CD4-positive, CD25-positive, alpha-beta regulatory T cell (primary cell): ENCODE measurements around the gene PLEKHF1. TPM values are rescaled to one million over a fixed set of nuclear protein-coding genes. Genes with fewer than 3 reads are reported as not detected.

Source experiments
- ATAC-seq, 2 donors: fragments of 150-1000 bp; cut with Tn5 transposase; one replicate each; pipeline ENCODE4 v1.10.0; 2021; ENCODE audit warnings: low read depth in 2 of 2, moderate number of reproducible peaks in 2 of 2, moderate library complexity in 1 of 2
- DNase-seq, 3 donors: peaks; one replicate each; pipeline versions ENCODE4 v3.0.0 to v3.0.0-alpha.2; 2012 to 2022; ENCODE audit warnings: mixed read lengths in 1 of 3
- H3K27ac ChIP-seq: one replicate; pipeline ENCODE4 v1.7.0; 2013; ENCODE audit warnings: mild to moderate bottlenecking, low read length; ENCODE audit not compliant: insufficient read depth, poor library complexity, severe bottlenecking
- H3K27me3 ChIP-seq: one replicate; pipeline ENCODE4 v1.7.0; 2013; ENCODE audit warnings: low read length; ENCODE audit not compliant: control insufficient read depth, insufficient read depth
- H3K36me3 ChIP-seq: one replicate; pipeline ENCODE4 v1.7.0; 2013; ENCODE audit warnings: mild to moderate bottlenecking, low read length, moderate library complexity; ENCODE audit not compliant: control insufficient read depth, insufficient read depth
- H3K4me1 ChIP-seq: 2 replicates; pipeline ENCODE4 v1.7.0; 2013; ENCODE audit warnings: mild to moderate bottlenecking, low read length; ENCODE audit not compliant: insufficient read depth, control insufficient read depth, poor library complexity, severe bottlenecking
- H3K4me3 ChIP-seq: one replicate; pipeline ENCODE4 v1.7.0; 2013; ENCODE audit warnings: low read depth, mild to moderate bottlenecking, low read length, moderate library complexity
- H3K9me3 ChIP-seq, 2 experiments: 1 replicate in 1 of 2; 2 replicates in 1 of 2; pipeline ENCODE4 v1.7.0; 2013; ENCODE audit warnings: low read length in 2 of 2, mild to moderate bottlenecking in 1 of 2, moderate library complexity in 1 of 2; ENCODE audit not compliant: control insufficient read depth in 2 of 2
- H3K27ac Mint-ChIP-seq, 3 donors: one replicate each; pipeline ENCODE4 v1.8.0; 2020 to 2022; ENCODE audit warnings: mild to moderate bottlenecking in 3 of 3, mixed read lengths in 3 of 3, moderate library complexity in 2 of 3
- H3K27me3 Mint-ChIP-seq: one replicate; pipeline ENCODE4 v1.8.0; 2022; ENCODE audit warnings: mild to moderate bottlenecking, mixed read lengths
- H3K36me3 Mint-ChIP-seq: one replicate; pipeline ENCODE4 v1.8.0; 2020; ENCODE audit warnings: mixed read lengths
- H3K4me1 Mint-ChIP-seq, 4 donors: one replicate each; pipeline ENCODE4 v1.8.0; 2020 to 2022; ENCODE audit warnings: mixed read lengths in 4 of 4, mild to moderate bottlenecking in 1 of 4
- H3K4me3 Mint-ChIP-seq, 4 donors: one replicate each; pipeline ENCODE4 v1.8.0; 2020 to 2022; ENCODE audit warnings: mild to moderate bottlenecking in 4 of 4, mixed read lengths in 4 of 4, moderate library complexity in 3 of 4
- H3K9me3 Mint-ChIP-seq, 7 donors: one replicate each; pipeline ENCODE4 v1.8.0; 2020 to 2022; ENCODE audit warnings: mixed read lengths in 7 of 7, mild to moderate bottlenecking in 3 of 7, moderate library complexity in 2 of 7
- polyA plus RNA-seq, 4 donors: library from polyadenylated mRNA; unstranded; fragments of 300-500 nt; fragmentation: Illumina TruSeq; gene quantifications; one replicate each; pipeline ENCODE4 v1.2.3, GENCODE V29; 2021
- total RNA-seq: library from RNA; stranded (reverse); gene quantifications from one replicate; pipeline ENCODE4 v1.2.3, GENCODE V29; 2022

The PLEKHF1 gene
- total and polyA plus RNA-seq, 5 donors from 2014 or later: 21.0 to 49.3 (median 35.1) TPM

DNA sequence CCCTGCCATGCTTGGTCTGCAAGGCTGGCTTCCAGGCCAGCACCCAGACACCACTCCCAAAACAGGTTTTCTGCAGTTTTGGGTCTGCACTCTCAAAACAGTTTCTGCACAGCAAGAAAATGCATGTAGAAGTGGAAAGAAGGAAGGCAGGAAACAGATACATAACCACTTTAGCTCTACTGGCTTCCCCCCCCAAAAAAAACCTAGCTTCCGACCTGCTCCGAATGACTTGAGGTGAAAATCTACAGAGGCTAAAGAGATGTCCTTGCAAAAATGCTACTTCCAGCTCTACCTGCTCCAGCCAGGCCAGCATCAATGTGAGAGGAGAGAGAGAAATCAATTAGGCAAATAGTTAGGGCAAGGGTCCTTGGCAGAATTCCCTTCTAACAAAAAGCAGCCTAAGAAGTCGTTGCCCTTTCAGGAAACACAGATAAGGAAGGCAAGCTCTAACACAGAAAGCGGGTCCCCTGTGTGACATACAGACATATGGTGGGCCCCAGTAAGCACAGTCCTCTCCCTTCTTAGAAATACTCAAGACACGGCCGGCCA, 46.4 kb downstream of the PLEKHF1 start:
- Mint-ChIP-seq H3K27ac (peak overlapping the region; percentile 38 to 89 (median 66)), H3K4me3 (peak overlapping the region; percentile 69 to 94 (median 90)), H3K36me3 (peaks cover 8% of the 10 kb centered on the region), H3K4me1 (peaks cover 22 to 74% (median 59%) of the 10 kb centered on the region in 4 donors), H3K27me3 (peaks cover 5% of the 10 kb centered on the region), H3K9me3 (no peaks in the 10 kb centered on the region)
- DNase-seq: peak in 2 of 3 donors; percentile 34 to 68
- Histone ChIP-seq H3K9me3 (no peaks in the 10 kb centered on the region), H3K4me3 (peak overlapping the region; percentile 58), H3K27me3 (no peaks in the 10 kb centered on the region), H3K36me3 (peaks cover 23% of the 10 kb centered on the region), H3K27ac (peak overlapping the region; percentile 92), H3K4me1 (peaks cover 67% of the 10 kb centered on the region)
- ATAC-seq: no peak

- Histone ChIP-seq H3K4me1 (peaks cover 73% of the 10 kb centered on the region), H3K27ac (peak overlapping the region; percentile 92), H3K36me3 (peaks cover 10% of the 10 kb centered on the region), H3K4me3 (peak overlapping the region; percentile 79), H3K9me3 (no peaks in the 10 kb centered on the region), H3K27me3 (no peaks in the 10 kb centered on the region)
- peak overlapping the region; percentile 89 to 97 (median 90) for H3K27ac Mint-ChIP-seq
- DNase-seq (peak in 2 of 3 donors; percentile 14 to 59), ATAC-seq (no peak)
- H3K36me3 Mint-ChIP-seq: peaks cover 7% of the 10 kb centered on the region
- H3K4me1 Mint-ChIP-seq: peaks cover 23 to 74% (median 58%) of the 10 kb centered on the region in 4 donors
- peaks cover 6% of the 10 kb centered on the region for H3K27me3 Mint-ChIP-seq
- no peaks in the 10 kb centered on the region for H3K9me3 Mint-ChIP-seq
- H3K4me3 Mint-ChIP-seq: peak overlapping the region; percentile 91 to 96 (median 93)
Observed at GRCh38 chr19:29712744-29713516, 47.7 kb downstream of the PLEKHF1 start.

GRCh38 chr19:29714371-29714952, 49.2 kb downstream of the PLEKHF1 start:
- Mint-ChIP-seq H3K27me3 (peaks cover 6% of the 10 kb centered on the region), H3K27ac (peak overlapping the region; percentile 89 to 97 (median 90)), H3K36me3 (peaks cover 7% of the 10 kb centered on the region), H3K4me3 (peak overlapping the region; percentile 91 to 96 (median 93)), H3K4me1 (peaks cover 17 to 65% (median 51%) of the 10 kb centered on the region in 4 donors), H3K9me3 (no peaks in the 10 kb centered on the region)
- peak; percentile 46 to 91 (median 79) for DNase-seq
- Histone ChIP-seq H3K36me3 (peaks cover 3% of the 10 kb centered on the region), H3K4me1 (peaks cover 70% of the 10 kb centered on the region), H3K4me3 (peak overlapping the region; percentile 79), H3K27ac (peak overlapping the region; percentile 92), H3K27me3 (no peaks in the 10 kb centered on the region), H3K9me3 (no peaks in the 10 kb centered on the region)
- ATAC-seq: peak; percentile 44 to 56

- Histone ChIP-seq H3K9me3 (no peaks in the 10 kb centered on the region), H3K4me3 (peak within 1 kb of the TSS; percentile 79), H3K4me1 (peaks cover 64% of the 10 kb centered on the region), H3K36me3 (no peaks in the 10 kb centered on the region), H3K27me3 (no peaks in the 10 kb centered on the region), H3K27ac (peak within 1 kb of the TSS; percentile 92)
- Mint-ChIP-seq H3K9me3 (no peaks in the 10 kb centered on the region), H3K36me3 (peaks cover 6% of the 10 kb centered on the region), H3K27me3 (peaks cover 6% of the 10 kb centered on the region), H3K4me3 (peak within 1 kb of the TSS; percentile 94 to 98 (median 95)), H3K27ac (peak within 1 kb of the TSS; percentile 96 to 99 (median 96)), H3K4me1 (peaks cover 17 to 59% (median 48%) of the 10 kb centered on the region in 4 donors)
- DNase-seq (peak; percentile 50 to 71 (median 51)), ATAC-seq (peak; percentile 55 to 57)
Observed at GRCh38 chr19:29714953-29715700, 49.9 kb downstream of the PLEKHF1 start, which contains the start of gene C19orf12. C19orf12 (minus strand) TSS chr19:29715261; CDS start chr19:29708413, 6,848 bp downstream.

GRCh38 chr19:29715701-29716581, 50.7 kb downstream of the PLEKHF1 start:
- ATAC-seq: peak in 1 of 2 donors; percentile 2
- Histone ChIP-seq H3K27ac (peak overlapping the region; percentile 92), H3K36me3 (no peaks in the 10 kb centered on the region), H3K9me3 (no peaks in the 10 kb centered on the region), H3K4me3 (peak overlapping the region; percentile 60), H3K4me1 (peaks cover 57% of the 10 kb centered on the region), H3K27me3 (peaks cover 2% of the 10 kb centered on the region)
- peaks cover 4% of the 10 kb centered on the region for H3K36me3 Mint-ChIP-seq
- H3K4me1 Mint-ChIP-seq: peaks cover 17 to 52% (median 40%) of the 10 kb centered on the region in 4 donors
- H3K27me3 Mint-ChIP-seq: peaks cover 6% of the 10 kb centered on the region
- peak overlapping the region; percentile 96 to 99 (median 96) for H3K27ac Mint-ChIP-seq
- H3K9me3 Mint-ChIP-seq: no peaks in the 10 kb centered on the region
- H3K4me3 Mint-ChIP-seq: peak overlapping the region; percentile 92 to 98 (median 93)
- DNase-seq: peak in 2 of 3 donors; percentile 9 to 35

DNA sequence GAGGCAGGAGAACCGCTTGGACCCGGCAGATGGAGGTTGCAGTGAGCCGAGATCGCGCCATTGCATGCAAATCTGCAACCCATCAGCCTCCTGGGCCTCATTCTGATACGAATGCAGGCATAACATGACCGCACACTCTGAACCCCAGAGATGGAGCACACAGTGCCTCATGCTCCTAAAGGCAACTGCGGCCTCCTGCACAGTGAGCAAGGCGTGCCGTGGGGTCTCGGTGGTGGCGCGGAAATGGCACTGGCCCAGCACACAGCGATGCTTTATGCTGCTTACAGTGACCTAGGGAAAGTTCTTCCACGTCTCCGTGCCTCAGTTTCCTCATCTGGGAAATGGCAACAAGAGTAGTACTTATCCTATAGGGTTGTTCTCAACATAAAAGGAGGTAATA, 51.8 kb downstream of the PLEKHF1 start:
- Histone ChIP-seq H3K4me3 (no peak overlapping the region), H3K27me3 (peaks cover 2% of the 10 kb centered on the region), H3K36me3 (no peaks in the 10 kb centered on the region), H3K4me1 (peaks cover 46% of the 10 kb centered on the region), H3K9me3 (no peaks in the 10 kb centered on the region), H3K27ac (no peak overlapping the region)
- H3K4me3 Mint-ChIP-seq: peak overlapping the region in 1 of 4 donors; percentile 92
- peak overlapping the region in 2 of 3 donors; percentile 96 for H3K27ac Mint-ChIP-seq
- ATAC-seq (no peak), DNase-seq (no peak)
- no peaks in the 10 kb centered on the region for H3K9me3 Mint-ChIP-seq
- H3K36me3 Mint-ChIP-seq: no peaks in the 10 kb centered on the region
- peaks cover 17 to 41% (median 33%) of the 10 kb centered on the region in 4 donors for H3K4me1 Mint-ChIP-seq
- peaks cover 11% of the 10 kb centered on the region for H3K27me3 Mint-ChIP-seq
